ENCODE results near the gene PPP2R5A. TPM values are rescaled to one million over a fixed set of nuclear protein-coding genes. Genes with fewer than 3 reads are reported as not detected.

PPP2R5A gene
- total and polyA plus RNA-seq, 2 of the 8 experiments (the other 6 are each of a cell fraction or from before 2014, with no cell fraction given): 14.6 to 36.3 TPM

- no peak overlapping the region for H3K27ac ChIP-seq (ENCODE audit: low read depth, low read length)
- no peak overlapping the region for H3K9ac ChIP-seq (replicated peaks in 1 of 4; ENCODE audit: extremely low read depth in 1 of 4, low read depth in 3 of 4, low read length in 3 of 4)
- no peak overlapping the region for H2BK120ac ChIP-seq (replicated peaks; ENCODE audit: low read depth, low read length)
- no peaks in the 10 kb centered on the region for H3K79me2 ChIP-seq (ENCODE audit: control insufficient read depth in 1 of 2, insufficient read depth in 2 of 2, low read length in 2 of 2)
- no peaks in the 10 kb centered on the region for H4K20me1 ChIP-seq (replicated peaks in 1 of 2; ENCODE audit: control insufficient read depth in 1 of 2, insufficient read depth in 2 of 2, low read length in 2 of 2)
- H4K91ac ChIP-seq (replicated peaks; ENCODE audit: insufficient read length, low read length): no peak overlapping the region
- FAIRE-seq: no peak
- no peak overlapping the region for H3K18ac ChIP-seq (ENCODE audit: extremely low read depth, low read length)
- H3K23ac ChIP-seq (ENCODE audit: insufficient read length): no peak overlapping the region
- no peak overlapping the region for H3K4me2 ChIP-seq (ENCODE audit: insufficient read depth in 1 of 2, low read depth in 2 of 2, low read length in 2 of 2)
- no peak overlapping the region for H2BK12ac ChIP-seq (ENCODE audit: low read depth, low read length)
- no peaks in the 10 kb centered on the region for H3K79me1 ChIP-seq (ENCODE audit: low read depth, low read length)
- no peak overlapping the region for H2BK5ac ChIP-seq (ENCODE audit: low read depth, low read length)
- peaks cover 0 to 1% (median 0%) of the 10 kb centered on the region in 4 experiments; a peak in 1 of 7 replicates for H3K27me3 ChIP-seq (replicated peaks in 1 of 4; ENCODE audit: control insufficient read depth in 3 of 4, extremely low read depth in 1 of 4, insufficient read depth in 3 of 4, low read length in 3 of 4)
- no peak for DNase-seq (ENCODE audit: low read depth in 1 of 2, low spot score in 2 of 2)
- H2BK15ac ChIP-seq (ENCODE audit: low read length): no peak overlapping the region
- no peak overlapping the region for H4K5ac ChIP-seq (ENCODE audit: insufficient read length, low read depth, low read length)
- H3K4me1 ChIP-seq (replicated peaks in 1 of 4; ENCODE audit: control insufficient read depth in 3 of 4, insufficient read depth in 4 of 4, low read length in 3 of 4): no peaks in the 10 kb centered on the region
- H2AK5ac ChIP-seq (ENCODE audit: low read depth, low read length): no peak overlapping the region
- 96% methylated on average over 2 of the region's 2 CpGs; no CpG with 5 or more reads in 1 of the 2 experiments for WGBS, 2 experiments (ENCODE audit: extremely low coverage in 1 of 2, insufficient coverage in 1 of 2, insufficient read length in 1 of 2, insufficient replicate concordance in 2 of 2, low coverage in 1 of 2, low lambda C conversion rate in 2 of 2, missing lambda C conversion rate in 1 of 2)
- no peak overlapping the region for H2BK20ac ChIP-seq (ENCODE audit: low read length)
- POLR2A ChIA-PET (ENCODE audit: partially characterized antibody): interaction anchor here (1.1 to 1.2 kb wide), 2 partner anchors 9 to 144 kb away, joined by 3 read pairs; no protein-coding TSS in a partner anchor
- H3K4me3 ChIP-seq (ENCODE audit: extremely low read depth in 1 of 4, insufficient read depth in 2 of 4, low read depth in 3 of 4, low read length in 4 of 4): no peak overlapping the region
- no peak overlapping the region for H4K8ac ChIP-seq (ENCODE audit: extremely low read depth, insufficient read depth, low read length)
- H3K14ac ChIP-seq (ENCODE audit: insufficient read length): no peak overlapping the region
- no peaks in the 10 kb centered on the region for H3K36me3 ChIP-seq (ENCODE audit: control insufficient read depth in 2 of 4, insufficient read depth in 4 of 4, low read length in 3 of 4)
- H3K56ac ChIP-seq (replicated peaks; ENCODE audit: insufficient read length, low read depth, low read length): no peak overlapping the region
- no peaks in the 10 kb centered on the region for H3K9me3 ChIP-seq (ENCODE audit: insufficient read depth in 2 of 2, low read depth in 1 of 2, low read length in 1 of 2)
- CTCF ChIA-PET (ENCODE audit: partially characterized antibody): interaction anchor here (0.5 to 3.3 kb wide), 5 partner anchors 12 to 486 kb away, joined by 3 to 22 read pairs (median 5); no protein-coding TSS in a partner anchor
- H2AFZ ChIP-seq (ENCODE audit: low read length): no peak overlapping the region
- no peak overlapping the region for H3K4ac ChIP-seq (replicated peaks; ENCODE audit: insufficient read length, low read depth, low read length)
- H3K23me2 ChIP-seq (ENCODE audit: low read depth, low read length): no peaks in the 10 kb centered on the region; the same call in 1 of the 2 replicates
- TF ChIP-seq YY1 (IDR thresholded peaks at IDR 0.05; ENCODE audit: low read depth, low read length): no peak
Observed at GRCh38 chr1:212271234-212271633, 14.0 kb upstream of the PPP2R5A start.
